GM21367 (cell line): ENCODE measurements around the gene AFF2.

ENCODE experiments used
- ATAC-seq: cut with Tn5 transposase; IDR thresholded peaks from one replicate; pipeline ENCODE4 v1.9.1; 2021; ENCODE audit not compliant: unreplicated experiment

AFF2 gene

GRCh38 chrX:148580016-148580415 lies 79.6 kb downstream of the AFF2 start:
- no peak for ATAC-seq

- ATAC-seq: no peak
Observed at GRCh38 chrX:148582353-148582752, 81.9 kb downstream of the AFF2 start.

GRCh38 chrX:148588649-148589310 lies 88.4 kb downstream of the AFF2 start:
- ATAC-seq: no peak

GRCh38 chrX:148592595-148592994 lies 92.2 kb downstream of the AFF2 start:
- no peak for ATAC-seq

- no peak for ATAC-seq
Observed at GRCh38 chrX:148593146-148593545, 92.7 kb downstream of the AFF2 start.

- no peak for ATAC-seq
Observed at GRCh38 chrX:148593987-148594386, 93.6 kb downstream of the AFF2 start.

- ATAC-seq: no peak
Observed at GRCh38 chrX:148599404-148599803, 99.0 kb downstream of the AFF2 start.

GRCh38 chrX:148600131-148600530 lies 99.7 kb downstream of the AFF2 start:
- no peak for ATAC-seq

GRCh38 chrX:148600581-148600980 lies 100.2 kb downstream of the AFF2 start:
- no peak for ATAC-seq

GRCh38 chrX:148601034-148601433 lies 100.6 kb downstream of the AFF2 start:
- no peak for ATAC-seq

- peak; percentile 71 for ATAC-seq
Observed at GRCh38 chrX:148609515-148610327, 109.3 kb downstream of the AFF2 start.

- ATAC-seq: peak; percentile 46
Observed at GRCh38 chrX:148610328-148610698, 109.9 kb downstream of the AFF2 start.

GRCh38 chrX:148611993-148612392 lies 111.6 kb downstream of the AFF2 start:
- no peak for ATAC-seq

GRCh38 chrX:148612431-148612830 lies 112.0 kb downstream of the AFF2 start:
- no peak for ATAC-seq

GRCh38 chrX:148613636-148614035 lies 113.2 kb downstream of the AFF2 start:
- ATAC-seq: no peak

- ATAC-seq: no peak
Observed at GRCh38 chrX:148615491-148615890, 115.1 kb downstream of the AFF2 start.

GRCh38 chrX:148618470-148619445 lies 118.3 kb downstream of the AFF2 start:
- ATAC-seq: no peak

- ATAC-seq: no peak
Observed at GRCh38 chrX:148620023-148620422, 119.6 kb downstream of the AFF2 start.

GRCh38 chrX:148624951-148625474 lies 124.6 kb downstream of the AFF2 start:
- no peak for ATAC-seq

- ATAC-seq: no peak
Observed at GRCh38 chrX:148628621-148629020, 128.2 kb downstream of the AFF2 start.

GRCh38 chrX:148629434-148629833 lies 129.0 kb downstream of the AFF2 start:
- no peak for ATAC-seq
